ENCODE measurements around the gene NELL1. TPM values are rescaled to one million over a fixed set of nuclear protein-coding genes. Genes with fewer than 3 reads are reported as not detected.

NELL1 gene
- total RNA-seq, 1 donor from 2014 or later = not detected

GRCh38 chr11:21472261-21472660 lies 802.9 kb downstream of the NELL1 start:
- no peaks in the 10 kb centered on the region for H3K36me3 Mint-ChIP-seq
- TF ChIP-seq, protein P1, sequence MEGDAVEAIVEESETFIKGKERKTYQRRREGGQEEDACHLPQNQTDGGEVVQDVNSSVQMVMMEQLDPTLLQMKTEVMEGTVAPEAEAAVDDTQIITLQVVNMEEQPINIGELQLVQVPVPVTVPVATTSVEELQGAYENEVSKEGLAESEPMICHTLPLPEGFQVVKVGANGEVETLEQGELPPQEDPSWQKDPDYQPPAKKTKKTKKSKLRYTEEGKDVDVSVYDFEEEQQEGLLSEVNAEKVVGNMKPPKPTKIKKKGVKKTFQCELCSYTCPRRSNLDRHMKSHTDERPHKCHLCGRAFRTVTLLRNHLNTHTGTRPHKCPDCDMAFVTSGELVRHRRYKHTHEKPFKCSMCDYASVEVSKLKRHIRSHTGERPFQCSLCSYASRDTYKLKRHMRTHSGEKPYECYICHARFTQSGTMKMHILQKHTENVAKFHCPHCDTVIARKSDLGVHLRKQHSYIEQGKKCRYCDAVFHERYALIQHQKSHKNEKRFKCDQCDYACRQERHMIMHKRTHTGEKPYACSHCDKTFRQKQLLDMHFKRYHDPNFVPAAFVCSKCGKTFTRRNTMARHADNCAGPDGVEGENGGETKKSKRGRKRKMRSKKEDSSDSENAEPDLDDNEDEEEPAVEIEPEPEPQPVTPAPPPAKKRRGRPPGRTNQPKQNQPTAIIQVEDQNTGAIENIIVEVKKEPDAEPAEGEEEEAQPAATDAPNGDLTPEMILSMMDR (IDR thresholded peaks at IDR 0.05) = no peak
- no peak for TF ChIP-seq EZH2 (IDR thresholded peaks at IDR 0.05)
- TF ChIP-seq EZH2phosphoT487 (IDR thresholded peaks at IDR 0.05) = no peak
- no peaks in the 10 kb centered on the region for H3K27me3 Mint-ChIP-seq (ENCODE audit: insufficient read depth, low read depth)
- peaks cover 3% of the 10 kb centered on the region for H3K4me1 Mint-ChIP-seq
- Histone ChIP-seq H4K20me1 (ENCODE audit: low read depth) (no peaks in the 10 kb centered on the region), H3F3A (ENCODE audit: low read depth) (no peaks in the 10 kb centered on the region), H3K4me1 (no peaks in the 10 kb centered on the region), H3K27me3 (no peaks in the 10 kb centered on the region), H3K9me3 (ENCODE audit: low read depth) (no peaks in the 10 kb centered on the region), H3K9ac (no peak overlapping the region), H3K4me3 (no peak overlapping the region), H3K4me2 (no peak overlapping the region), H3K79me2 (ENCODE audit: low read depth) (no peaks in the 10 kb centered on the region), H2AFZ (replicated peaks) (no peak overlapping the region), H3K36me3 (no peaks in the 10 kb centered on the region), H3K27ac (no peak overlapping the region)
- no peak for DNase-seq (ENCODE audit: low spot score)
- no peak overlapping the region for H3K27ac Mint-ChIP-seq
- H3K9me3 Mint-ChIP-seq = no peaks in the 10 kb centered on the region
- no peak overlapping the region for H3K4me3 Mint-ChIP-seq

DNA sequence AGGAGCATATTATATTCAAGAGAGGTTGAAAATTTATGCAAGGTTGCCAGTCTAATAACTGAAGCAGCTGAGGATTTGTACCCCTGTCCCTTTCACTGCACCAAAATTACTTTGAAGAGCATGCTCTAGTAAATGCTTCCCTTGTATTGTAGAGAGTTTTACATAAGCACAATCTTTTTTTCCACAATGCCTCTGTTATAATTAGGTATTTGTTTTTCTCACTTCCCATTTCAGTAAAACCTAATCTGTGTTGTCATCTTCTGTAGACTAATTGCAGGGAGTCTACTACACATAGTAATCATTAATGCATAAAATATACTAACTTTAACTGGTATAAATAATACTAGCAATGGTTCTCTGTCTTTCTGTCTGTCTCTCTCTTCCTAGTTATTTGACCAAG lies 805.1 kb downstream of the NELL1 start:
- Mint-ChIP-seq H3K4me3 (no peak overlapping the region), H3K4me1 (peaks cover 6% of the 10 kb centered on the region), H3K27ac (no peak overlapping the region), H3K36me3 (no peaks in the 10 kb centered on the region), H3K9me3 (no peaks in the 10 kb centered on the region), H3K27me3 (ENCODE audit: insufficient read depth, low read depth) (no peaks in the 10 kb centered on the region)
- H3K4me1 ChIP-seq = no peaks in the 10 kb centered on the region
- H3K9me3 ChIP-seq (ENCODE audit: low read depth) = no peaks in the 10 kb centered on the region
- no peaks in the 10 kb centered on the region for H3F3A ChIP-seq (ENCODE audit: low read depth)
- no peak overlapping the region for H3K27ac ChIP-seq
- no peak overlapping the region for H3K4me2 ChIP-seq
- H2AFZ ChIP-seq (replicated peaks) = no peak overlapping the region
- H3K36me3 ChIP-seq = no peaks in the 10 kb centered on the region
- H3K79me2 ChIP-seq (ENCODE audit: low read depth) = no peaks in the 10 kb centered on the region
- no peaks in the 10 kb centered on the region for H3K27me3 ChIP-seq
- TF ChIP-seq EZH2phosphoT487 (IDR thresholded peaks at IDR 0.05) (no peak), EZH2 (IDR thresholded peaks at IDR 0.05) (no peak)
- TF ChIP-seq, protein P1 (IDR thresholded peaks at IDR 0.05) = no peak
- H3K4me3 ChIP-seq = no peak overlapping the region
- no peak for DNase-seq (ENCODE audit: low spot score)
- no peaks in the 10 kb centered on the region for H4K20me1 ChIP-seq (ENCODE audit: low read depth)
- H3K9ac ChIP-seq = no peak overlapping the region

DNA sequence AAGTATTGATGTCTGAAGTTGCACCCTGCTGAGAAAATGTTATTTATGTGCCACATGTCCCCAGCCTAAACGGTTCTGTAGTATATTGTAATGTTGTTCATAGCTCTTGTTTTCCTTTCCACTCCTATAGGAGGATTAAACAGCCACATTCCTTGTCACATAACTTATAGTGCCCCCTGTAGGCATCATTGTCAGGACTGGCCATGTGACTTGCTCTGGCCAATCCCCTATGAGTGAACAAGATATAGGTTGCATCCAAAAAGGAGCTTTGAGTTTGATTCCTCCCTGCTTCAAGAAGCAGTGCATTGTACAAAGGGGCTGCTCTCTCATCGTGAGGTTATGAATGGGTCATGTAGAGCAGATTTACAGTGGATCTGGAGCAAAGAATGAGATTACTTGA lies 805.9 kb downstream of the NELL1 start:
- H3K27me3 Mint-ChIP-seq (ENCODE audit: insufficient read depth, low read depth) = peaks cover 2% of the 10 kb centered on the region

More for the DNA sequence above, 805.9 kb downstream of the NELL1 start:
- Histone ChIP-seq H2AFZ (replicated peaks) (no peak overlapping the region), H3K4me2 (no peak overlapping the region), H4K20me1 (ENCODE audit: low read depth) (no peaks in the 10 kb centered on the region), H3K79me2 (ENCODE audit: low read depth) (no peaks in the 10 kb centered on the region), H3K9me3 (ENCODE audit: low read depth) (no peaks in the 10 kb centered on the region), H3K36me3 (no peaks in the 10 kb centered on the region), H3K27ac (no peak overlapping the region), H3K9ac (no peak overlapping the region), H3K27me3 (no peaks in the 10 kb centered on the region), H3K4me1 (no peaks in the 10 kb centered on the region), H3F3A (ENCODE audit: low read depth) (no peaks in the 10 kb centered on the region), H3K4me3 (no peak overlapping the region)
- Mint-ChIP-seq H3K4me1 (peaks cover 9% of the 10 kb centered on the region), H3K27ac (no peak overlapping the region), H3K9me3 (no peaks in the 10 kb centered on the region), H3K4me3 (no peak overlapping the region), H3K36me3 (no peaks in the 10 kb centered on the region)
- DNase-seq (ENCODE audit: low spot score) = peak; percentile 15
- TF ChIP-seq, protein P1 (IDR thresholded peaks at IDR 0.05) = no peak
- TF ChIP-seq EZH2 (IDR thresholded peaks at IDR 0.05) (no peak), EZH2phosphoT487 (IDR thresholded peaks at IDR 0.05) (no peak)

Data from neural progenitor cell (in vitro differentiated cells).